Measurements from ENCODE around the gene SLTM.
"Not testable (repeated sequence)": the region's sequence is repeated elsewhere in the genome, so short reads cannot be mapped to it uniquely, and the experiment has no call there.

SLTM gene

GRCh38 chr15:58926823-58927222, 6.7 kb downstream of the SLTM start:
- H3K9ac ChIP-seq (ENCODE audit: low read length in 2 of 2), result no peak overlapping the region
- peaks cover 11% of the 10 kb centered on the region for H3K4me1 ChIP-seq (ENCODE audit: control insufficient read depth, insufficient read depth, low read length)
- H3K4me3 ChIP-seq (ENCODE audit: low read length in 2 of 2), result no peak overlapping the region
- H3K9me3 ChIP-seq (ENCODE audit: control insufficient read depth in 2 of 2, low read length in 2 of 2), result no peaks in the 10 kb centered on the region
- no peak overlapping the region for H3K27ac ChIP-seq (ENCODE audit: low read length)
- H3K36me3 ChIP-seq (ENCODE audit: control insufficient read depth in 2 of 2, insufficient read depth in 2 of 2, low read length in 2 of 2), result peaks cover 7 to 8% of the 10 kb centered on the region in 2 donors
- no peaks in the 10 kb centered on the region for H3K27me3 ChIP-seq (ENCODE audit: control insufficient read depth in 1 of 2, insufficient read depth in 2 of 2, low read length in 2 of 2)

GRCh38 chr15:58924327-58924726, 9.2 kb downstream of the SLTM start:
- Histone ChIP-seq H3K4me3 (ENCODE audit: low read length in 2 of 2) (no peak overlapping the region), H3K27ac (ENCODE audit: low read length) (no peak overlapping the region), H3K4me1 (ENCODE audit: control insufficient read depth, insufficient read depth, low read length) (peaks cover 10% of the 10 kb centered on the region), H3K36me3 (ENCODE audit: control insufficient read depth in 2 of 2, insufficient read depth in 2 of 2, low read length in 2 of 2) (peaks cover 7 to 11% of the 10 kb centered on the region in 2 donors), H3K27me3 (ENCODE audit: control insufficient read depth in 1 of 2, insufficient read depth in 2 of 2, low read length in 2 of 2) (no peaks in the 10 kb centered on the region), H3K9me3 (ENCODE audit: control insufficient read depth in 2 of 2, low read length in 2 of 2) (no peaks in the 10 kb centered on the region), H3K9ac (ENCODE audit: low read length in 2 of 2) (no peak overlapping the region)

GRCh38 chr15:58923696-58924300, 9.7 kb downstream of the SLTM start:
- Histone ChIP-seq H3K9ac (ENCODE audit: low read length in 2 of 2) (no peak overlapping the region), H3K4me3 (ENCODE audit: low read length in 2 of 2) (no peak overlapping the region), H3K27me3 (ENCODE audit: control insufficient read depth in 1 of 2, insufficient read depth in 2 of 2, low read length in 2 of 2) (no peaks in the 10 kb centered on the region), H3K27ac (ENCODE audit: low read length) (no peak overlapping the region), H3K36me3 (ENCODE audit: control insufficient read depth in 2 of 2, insufficient read depth in 2 of 2, low read length in 2 of 2) (peaks cover 4 to 7% of the 10 kb centered on the region in 2 donors), H3K9me3 (ENCODE audit: control insufficient read depth in 2 of 2, low read length in 2 of 2) (no peaks in the 10 kb centered on the region), H3K4me1 (ENCODE audit: control insufficient read depth, insufficient read depth, low read length) (peaks cover 10% of the 10 kb centered on the region)

GRCh38 chr15:58923284-58923683, 10.2 kb downstream of the SLTM start:
- H3K4me3 ChIP-seq (ENCODE audit: low read length in 2 of 2), result no peak overlapping the region
- H3K27ac ChIP-seq (ENCODE audit: low read length), result no peak overlapping the region
- no peak overlapping the region for H3K9ac ChIP-seq (ENCODE audit: low read length in 2 of 2)
- H3K4me1 ChIP-seq (ENCODE audit: control insufficient read depth, insufficient read depth, low read length), result peaks cover 10% of the 10 kb centered on the region
- H3K27me3 ChIP-seq (ENCODE audit: control insufficient read depth in 1 of 2, insufficient read depth in 2 of 2, low read length in 2 of 2), result no peaks in the 10 kb centered on the region
- peaks cover 3 to 6% of the 10 kb centered on the region in 2 donors for H3K36me3 ChIP-seq (ENCODE audit: control insufficient read depth in 2 of 2, insufficient read depth in 2 of 2, low read length in 2 of 2)
- no peaks in the 10 kb centered on the region for H3K9me3 ChIP-seq (ENCODE audit: control insufficient read depth in 2 of 2, low read length in 2 of 2)

- Histone ChIP-seq H3K4me3 (ENCODE audit: low read length in 2 of 2) (no peak overlapping the region), H3K36me3 (ENCODE audit: control insufficient read depth in 2 of 2, insufficient read depth in 2 of 2, low read length in 2 of 2) (peaks cover 0 to 2% of the 10 kb centered on the region in 2 donors), H3K4me1 (ENCODE audit: control insufficient read depth, insufficient read depth, low read length) (peaks cover 10% of the 10 kb centered on the region), H3K27ac (ENCODE audit: low read length) (no peak overlapping the region), H3K27me3 (ENCODE audit: control insufficient read depth in 1 of 2, insufficient read depth in 2 of 2, low read length in 2 of 2) (no peaks in the 10 kb centered on the region), H3K9me3 (ENCODE audit: control insufficient read depth in 2 of 2, low read length in 2 of 2) (no peaks in the 10 kb centered on the region), H3K9ac (ENCODE audit: low read length in 2 of 2) (no peak overlapping the region)
Observed at GRCh38 chr15:58921267-58921790, 12.2 kb downstream of the SLTM start.

GRCh38 chr15:58920447-58920846, 13.0 kb downstream of the SLTM start:
- not testable (repeated sequence) for H3K4me3 ChIP-seq (ENCODE audit: low read length in 2 of 2); H3K36me3 ChIP-seq (ENCODE audit: control insufficient read depth in 2 of 2, insufficient read depth in 2 of 2, low read length in 2 of 2); H3K27me3 ChIP-seq (ENCODE audit: control insufficient read depth in 1 of 2, insufficient read depth in 2 of 2, low read length in 2 of 2); H3K9ac ChIP-seq (ENCODE audit: low read length in 2 of 2); H3K9me3 ChIP-seq (ENCODE audit: control insufficient read depth in 2 of 2, low read length in 2 of 2); H3K27ac ChIP-seq (ENCODE audit: low read length)
- H3K4me1 ChIP-seq (ENCODE audit: control insufficient read depth, insufficient read depth, low read length), result peaks cover 10% of the 10 kb centered on the region

- H3K27me3 ChIP-seq (ENCODE audit: control insufficient read depth in 1 of 2, insufficient read depth in 2 of 2, low read length in 2 of 2), result no peaks in the 10 kb centered on the region
- H3K36me3 ChIP-seq (ENCODE audit: control insufficient read depth in 2 of 2, insufficient read depth in 2 of 2, low read length in 2 of 2), result peaks cover 3 to 11% of the 10 kb centered on the region in 2 donors
- H3K27ac ChIP-seq (ENCODE audit: low read length), result no peak overlapping the region
- H3K4me1 ChIP-seq (ENCODE audit: control insufficient read depth, insufficient read depth, low read length), result peaks cover 8% of the 10 kb centered on the region
- no peak overlapping the region for H3K9ac ChIP-seq (ENCODE audit: low read length in 2 of 2)
- H3K9me3 ChIP-seq (ENCODE audit: control insufficient read depth in 2 of 2, low read length in 2 of 2), result no peaks in the 10 kb centered on the region
- no peak overlapping the region for H3K4me3 ChIP-seq (ENCODE audit: low read length in 2 of 2)
Observed at GRCh38 chr15:58919232-58919631, 14.2 kb downstream of the SLTM start.

GRCh38 chr15:58918239-58918638, 15.2 kb downstream of the SLTM start:
- H3K4me1 ChIP-seq (ENCODE audit: control insufficient read depth, insufficient read depth, low read length), result peaks cover 4% of the 10 kb centered on the region
- no peaks in the 10 kb centered on the region for H3K27me3 ChIP-seq (ENCODE audit: control insufficient read depth in 1 of 2, insufficient read depth in 2 of 2, low read length in 2 of 2)
- no peak overlapping the region for H3K4me3 ChIP-seq (ENCODE audit: low read length in 2 of 2)
- peaks cover 3 to 14% of the 10 kb centered on the region in 2 donors for H3K36me3 ChIP-seq (ENCODE audit: control insufficient read depth in 2 of 2, insufficient read depth in 2 of 2, low read length in 2 of 2)
- H3K27ac ChIP-seq (ENCODE audit: low read length), result no peak overlapping the region
- no peaks in the 10 kb centered on the region for H3K9me3 ChIP-seq (ENCODE audit: control insufficient read depth in 2 of 2, low read length in 2 of 2)
- no peak overlapping the region for H3K9ac ChIP-seq (ENCODE audit: low read length in 2 of 2)

- not testable (repeated sequence) for H3K27me3 ChIP-seq (ENCODE audit: control insufficient read depth in 1 of 2, insufficient read depth in 2 of 2, low read length in 2 of 2); H3K4me1 ChIP-seq (ENCODE audit: control insufficient read depth, insufficient read depth, low read length); H3K9me3 ChIP-seq (ENCODE audit: control insufficient read depth in 2 of 2, low read length in 2 of 2); H3K27ac ChIP-seq (ENCODE audit: low read length); H3K9ac ChIP-seq (ENCODE audit: low read length in 2 of 2); H3K4me3 ChIP-seq (ENCODE audit: low read length in 2 of 2)
- H3K36me3 ChIP-seq (ENCODE audit: control insufficient read depth in 2 of 2, insufficient read depth in 2 of 2, low read length in 2 of 2), result peaks cover 3 to 17% of the 10 kb centered on the region in 2 donors
Observed at GRCh38 chr15:58917613-58918129, 15.8 kb downstream of the SLTM start.

- H3K4me3 ChIP-seq (ENCODE audit: low read length in 2 of 2), result no peak overlapping the region
- H3K27ac ChIP-seq (ENCODE audit: low read length), result no peak overlapping the region
- no peak overlapping the region for H3K9ac ChIP-seq (ENCODE audit: low read length in 2 of 2)
- H3K9me3 ChIP-seq (ENCODE audit: control insufficient read depth in 2 of 2, low read length in 2 of 2), result no peaks in the 10 kb centered on the region
- peaks cover 3% of the 10 kb centered on the region for H3K4me1 ChIP-seq (ENCODE audit: control insufficient read depth, insufficient read depth, low read length)
- H3K36me3 ChIP-seq (ENCODE audit: control insufficient read depth in 2 of 2, insufficient read depth in 2 of 2, low read length in 2 of 2), result peaks cover 6 to 19% of the 10 kb centered on the region in 2 donors
- H3K27me3 ChIP-seq (ENCODE audit: control insufficient read depth in 1 of 2, insufficient read depth in 2 of 2, low read length in 2 of 2), result no peaks in the 10 kb centered on the region
Observed at GRCh38 chr15:58916962-58917361, 16.5 kb downstream of the SLTM start.

GRCh38 chr15:58910456-58910855, 23.0 kb downstream of the SLTM start:
- H3K4me1 ChIP-seq (ENCODE audit: control insufficient read depth, insufficient read depth, low read length), result no peaks in the 10 kb centered on the region
- H3K27me3 ChIP-seq (ENCODE audit: control insufficient read depth in 1 of 2, insufficient read depth in 2 of 2, low read length in 2 of 2), result no peaks in the 10 kb centered on the region
- no peaks in the 10 kb centered on the region for H3K9me3 ChIP-seq (ENCODE audit: control insufficient read depth in 2 of 2, low read length in 2 of 2)
- peaks cover 6 to 21% of the 10 kb centered on the region in 2 donors for H3K36me3 ChIP-seq (ENCODE audit: control insufficient read depth in 2 of 2, insufficient read depth in 2 of 2, low read length in 2 of 2)
- H3K27ac ChIP-seq (ENCODE audit: low read length), result no peak overlapping the region
- no peak overlapping the region for H3K9ac ChIP-seq (ENCODE audit: low read length in 2 of 2)
- no peak overlapping the region for H3K4me3 ChIP-seq (ENCODE audit: low read length in 2 of 2)

Data from stomach smooth muscle (tissue), 2 donors.